OCI-LY7 (cell line): ENCODE data around the gene SOCS7.

ENCODE experiments used
- CTCF ChIP-seq: fragments of 200-600 bp; sonication (generic); conservative IDR thresholded peaks from 2 replicates; pipeline ENCODE4 v1.5.1; 2014; ENCODE audit warnings: mild to moderate bottlenecking, antibody characterized with exemption, low read length, moderate library complexity, mixed read lengths
- EZH2phosphoT487 ChIP-seq: fragments of 200-600 bp; sonication (generic); IDR thresholded peaks from 2 replicates; pipeline ENCODE4 v1.6.1; 2018; ENCODE audit warnings: low read depth, borderline replicate concordance, mild to moderate bottlenecking, mixed run types, antibody characterized with exemption, low read length, moderate library complexity, mixed read lengths

- TF ChIP-seq CTCF (no peak), EZH2phosphoT487 (no peak)
These were observed 16.9 kb upstream of the SOCS7 start for GRCh38 chr17:38334480-38335364.
